ENCODE results near the gene SMARCB1.
A peak's percentile ranks its signal among the peaks of the same experiment; 100 is the strongest.

Gene SMARCB1

DNA sequence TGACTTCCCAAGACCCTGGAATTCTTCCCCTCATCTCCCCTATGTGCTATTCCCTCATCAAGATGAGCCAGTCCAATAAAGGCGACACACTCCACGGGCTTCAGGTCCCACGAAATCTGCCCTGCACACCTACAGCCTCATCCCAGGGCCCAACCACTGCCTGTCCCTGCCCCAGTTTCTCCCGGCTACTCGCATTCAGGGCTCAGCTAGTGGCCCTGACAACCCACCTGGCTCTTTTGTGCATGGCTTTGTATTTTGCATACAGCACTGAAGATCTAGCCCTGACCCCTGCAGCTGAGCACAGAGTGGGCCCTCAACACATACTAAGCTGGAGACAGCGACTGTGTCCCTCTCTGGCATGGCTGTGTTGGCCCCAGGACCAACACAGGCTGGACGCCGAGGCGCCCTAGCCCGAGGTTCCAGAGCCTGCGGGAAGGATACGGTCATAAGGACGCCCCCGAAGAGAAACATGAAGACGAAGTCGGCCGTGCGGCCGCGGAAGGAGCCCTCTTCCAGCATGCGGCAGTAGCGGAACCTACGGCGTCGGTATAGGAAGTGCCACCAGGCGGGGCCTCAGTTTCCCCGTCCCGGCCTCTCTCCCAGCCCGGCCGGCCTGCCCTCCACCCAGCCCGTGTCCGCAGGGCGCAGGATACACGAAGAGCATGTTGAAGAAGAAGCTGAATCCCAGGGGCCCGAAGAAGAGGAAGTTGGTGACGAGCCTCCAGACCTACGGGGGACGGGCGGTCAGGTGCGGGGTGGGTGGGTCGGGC is 51.3 kb downstream of the SMARCB1 start:
- H3K27ac ChIP-seq (ENCODE audit: low read length) = no peak overlapping the region
- no peak overlapping the region for H2AFZ ChIP-seq (ENCODE audit: low read depth, low read length)
- 0 out of 2 replicates have a peak, but pooled peaks cover 6% of the 10 kb centered on the region for H4K20me1 ChIP-seq (ENCODE audit: insufficient read depth, low read length)
- H3K27me3 ChIP-seq (ENCODE audit: low read depth, low read length) = no peaks in the 10 kb centered on the region
- peaks cover 14% of the 10 kb centered on the region for H3K4me1 ChIP-seq (ENCODE audit: low read length)
- H3K4me3 ChIP-seq (ENCODE audit: low read length) = peak overlapping the region; percentile 74
- TF ChIP-seq, protein P1, sequence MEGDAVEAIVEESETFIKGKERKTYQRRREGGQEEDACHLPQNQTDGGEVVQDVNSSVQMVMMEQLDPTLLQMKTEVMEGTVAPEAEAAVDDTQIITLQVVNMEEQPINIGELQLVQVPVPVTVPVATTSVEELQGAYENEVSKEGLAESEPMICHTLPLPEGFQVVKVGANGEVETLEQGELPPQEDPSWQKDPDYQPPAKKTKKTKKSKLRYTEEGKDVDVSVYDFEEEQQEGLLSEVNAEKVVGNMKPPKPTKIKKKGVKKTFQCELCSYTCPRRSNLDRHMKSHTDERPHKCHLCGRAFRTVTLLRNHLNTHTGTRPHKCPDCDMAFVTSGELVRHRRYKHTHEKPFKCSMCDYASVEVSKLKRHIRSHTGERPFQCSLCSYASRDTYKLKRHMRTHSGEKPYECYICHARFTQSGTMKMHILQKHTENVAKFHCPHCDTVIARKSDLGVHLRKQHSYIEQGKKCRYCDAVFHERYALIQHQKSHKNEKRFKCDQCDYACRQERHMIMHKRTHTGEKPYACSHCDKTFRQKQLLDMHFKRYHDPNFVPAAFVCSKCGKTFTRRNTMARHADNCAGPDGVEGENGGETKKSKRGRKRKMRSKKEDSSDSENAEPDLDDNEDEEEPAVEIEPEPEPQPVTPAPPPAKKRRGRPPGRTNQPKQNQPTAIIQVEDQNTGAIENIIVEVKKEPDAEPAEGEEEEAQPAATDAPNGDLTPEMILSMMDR (IDR thresholded peaks at IDR 0.05; ENCODE audit: low read depth, low read length) = no peak
- TF ChIP-seq EZH2phosphoT487 (IDR thresholded peaks at IDR 0.05; ENCODE audit: low read depth) = no peak
- peak overlapping the region; percentile 72 for H3K4me2 ChIP-seq (ENCODE audit: low read length)
- peak overlapping the region; percentile 44; the same call in 1 of the 2 replicates for H3K9ac ChIP-seq (ENCODE audit: low read length)
- H3K79me2 ChIP-seq (ENCODE audit: low read length) = no peaks in the 10 kb centered on the region
- no peaks in the 10 kb centered on the region for H3K9me3 ChIP-seq (ENCODE audit: insufficient read depth, low read length)
- H3K36me3 ChIP-seq (replicated peaks; ENCODE audit: low read depth, low read length) = peaks cover 37% of the 10 kb centered on the region

DNA sequence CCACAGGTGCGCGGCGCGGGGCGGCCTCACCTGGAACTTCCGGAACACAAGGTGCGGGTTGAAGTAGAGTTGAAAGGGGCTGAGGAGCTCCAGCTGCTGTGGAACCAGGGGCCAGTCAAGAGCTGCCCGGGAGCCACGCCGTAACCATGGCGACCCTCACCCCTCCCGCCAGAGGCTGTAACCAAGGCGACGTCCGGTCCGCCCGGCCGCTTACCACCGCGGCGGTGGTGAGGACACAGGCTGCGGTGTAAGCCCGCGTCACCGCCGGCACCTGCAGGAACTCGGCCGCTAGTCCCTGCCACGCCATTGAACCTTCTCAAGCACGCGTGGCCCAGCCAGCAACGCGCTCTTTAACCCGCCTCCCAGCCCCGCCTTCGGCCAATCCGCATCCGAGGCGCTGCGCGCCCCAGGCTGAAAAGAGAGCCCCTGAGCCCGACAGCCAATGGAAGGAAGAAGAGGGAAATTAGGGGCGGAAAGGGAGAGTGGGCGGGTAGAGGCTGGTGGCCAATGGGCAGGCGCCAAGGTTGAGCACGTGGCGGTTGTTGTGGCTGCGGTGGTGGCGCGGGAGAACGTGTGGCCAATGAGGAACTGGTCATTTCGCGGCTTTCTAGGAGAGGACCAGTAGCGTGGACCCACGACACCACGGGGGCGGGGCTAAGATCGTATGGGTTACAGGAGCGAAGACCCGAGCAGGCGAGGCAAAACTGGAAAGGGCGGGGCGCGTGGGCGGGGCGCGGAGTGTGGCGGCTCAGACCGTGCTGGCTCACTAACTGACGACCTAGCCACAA is 52.1 kb downstream of the SMARCB1 start, which contains the start of gene DERL3:
DERL3 (minus strand) TSS at position 326 of the 788 bp plus-strand sequence; CDS start at position 307, 19 bp downstream.
- no peak within 1 kb of the TSS for H2AFZ ChIP-seq (ENCODE audit: low read depth, low read length)
- 0 out of 2 replicates have a peak, but pooled peaks cover 3% of the 10 kb centered on the region for H4K20me1 ChIP-seq (ENCODE audit: insufficient read depth, low read length)
- H3K79me2 ChIP-seq (ENCODE audit: low read length) = no peaks in the 10 kb centered on the region
- peaks cover 29% of the 10 kb centered on the region for H3K36me3 ChIP-seq (replicated peaks; ENCODE audit: low read depth, low read length)
- peaks cover 14% of the 10 kb centered on the region for H3K4me1 ChIP-seq (ENCODE audit: low read length)
- peak within 1 kb of the TSS; percentile 74 for H3K4me3 ChIP-seq (ENCODE audit: low read length)
- no peaks in the 10 kb centered on the region for H3K9me3 ChIP-seq (ENCODE audit: insufficient read depth, low read length)
- H3K9ac ChIP-seq (ENCODE audit: low read length) = peak within 1 kb of the TSS; percentile 44; the same call in 1 of the 2 replicates
- H3K27me3 ChIP-seq (ENCODE audit: low read depth, low read length) = no peaks in the 10 kb centered on the region
- no peak within 1 kb of the TSS for H3K27ac ChIP-seq (ENCODE audit: low read length)
- peak within 1 kb of the TSS; percentile 72 for H3K4me2 ChIP-seq (ENCODE audit: low read length)
- TF ChIP-seq, protein P1 (IDR thresholded peaks at IDR 0.05; ENCODE audit: low read depth, low read length) = no peak
- no peak for TF ChIP-seq EZH2phosphoT487 (IDR thresholded peaks at IDR 0.05; ENCODE audit: low read depth)

DNA sequence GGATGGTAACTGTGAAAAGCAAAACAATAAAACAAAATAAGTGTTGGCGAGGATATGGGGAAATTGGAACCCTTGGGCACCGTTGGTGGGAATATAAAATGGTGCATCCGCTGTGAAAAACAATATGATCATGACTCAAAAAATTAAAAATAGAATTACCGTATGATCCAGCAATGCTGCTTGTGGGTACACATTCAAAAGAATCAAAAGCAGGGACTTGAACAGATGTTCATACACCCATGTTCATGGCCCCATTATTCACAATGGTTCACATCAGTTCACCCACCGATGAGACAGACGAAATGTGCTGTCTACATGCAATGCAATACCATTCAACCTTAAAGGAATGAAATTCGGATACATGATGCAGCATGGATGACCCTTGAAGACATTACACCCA is 53.3 kb downstream of the SMARCB1 start:
- Histone ChIP-seq H3K79me2 (ENCODE audit: low read length) (no peaks in the 10 kb centered on the region), H3K4me3 (ENCODE audit: low read length) (no peak overlapping the region), H3K4me2 (ENCODE audit: low read length) (no peak overlapping the region), H3K27ac (ENCODE audit: low read length) (no peak overlapping the region), H3K9ac (ENCODE audit: low read length) (no peak overlapping the region), H3K27me3 (ENCODE audit: low read depth, low read length) (no peaks in the 10 kb centered on the region), H3K9me3 (ENCODE audit: insufficient read depth, low read length) (no peaks in the 10 kb centered on the region), H2AFZ (ENCODE audit: low read depth, low read length) (no peak overlapping the region), H4K20me1 (ENCODE audit: insufficient read depth, low read length) (0 out of 2 replicates have a peak, but pooled peaks cover 3% of the 10 kb centered on the region), H3K36me3 (replicated peaks; ENCODE audit: low read depth, low read length) (peaks cover 20% of the 10 kb centered on the region), H3K4me1 (ENCODE audit: low read length) (peaks cover 24% of the 10 kb centered on the region)
- no peak for TF ChIP-seq EZH2phosphoT487 (IDR thresholded peaks at IDR 0.05; ENCODE audit: low read depth)
- TF ChIP-seq, protein P1 (IDR thresholded peaks at IDR 0.05; ENCODE audit: low read depth, low read length) = no peak

DNA sequence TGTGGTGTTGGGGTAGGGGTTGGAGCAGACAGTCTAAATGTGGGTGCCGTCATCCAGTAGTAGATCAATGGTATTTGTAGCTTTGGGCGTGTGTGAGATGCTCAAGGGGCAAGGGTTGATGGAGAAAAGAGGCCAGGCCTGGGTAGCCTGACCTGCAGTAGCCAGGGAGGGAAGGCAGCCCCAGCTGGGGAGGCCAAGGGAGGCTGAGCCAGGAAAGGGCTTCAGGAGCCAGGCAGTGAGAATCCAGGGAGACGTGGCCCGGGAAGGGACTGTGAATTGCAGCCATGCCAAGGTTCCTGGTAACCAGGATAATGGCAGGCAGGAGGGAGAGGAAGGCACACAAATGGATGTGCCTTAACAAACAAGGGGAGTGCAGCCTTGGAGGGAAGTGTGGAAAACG is 54.5 kb downstream of the SMARCB1 start:
- peaks cover 37% of the 10 kb centered on the region for H3K4me1 ChIP-seq (ENCODE audit: low read length)
- H2AFZ ChIP-seq (ENCODE audit: low read depth, low read length) = no peak overlapping the region
- peaks cover 12% of the 10 kb centered on the region for H3K36me3 ChIP-seq (replicated peaks; ENCODE audit: low read depth, low read length)
- no peak overlapping the region for H3K4me3 ChIP-seq (ENCODE audit: low read length)
- no peak overlapping the region for H3K4me2 ChIP-seq (ENCODE audit: low read length)
- 0 out of 2 replicates have a peak, but pooled peaks cover 3% of the 10 kb centered on the region for H4K20me1 ChIP-seq (ENCODE audit: insufficient read depth, low read length)
- H3K9me3 ChIP-seq (ENCODE audit: insufficient read depth, low read length) = no peaks in the 10 kb centered on the region
- H3K27ac ChIP-seq (ENCODE audit: low read length) = no peak overlapping the region
- TF ChIP-seq EZH2phosphoT487 (IDR thresholded peaks at IDR 0.05; ENCODE audit: low read depth) = no peak
- TF ChIP-seq, protein P1 (IDR thresholded peaks at IDR 0.05; ENCODE audit: low read depth, low read length) = no peak
- H3K9ac ChIP-seq (ENCODE audit: low read length) = no peak overlapping the region
- H3K27me3 ChIP-seq (ENCODE audit: low read depth, low read length) = no peaks in the 10 kb centered on the region
- no peaks in the 10 kb centered on the region for H3K79me2 ChIP-seq (ENCODE audit: low read length)

All from OCI-LY3 (cell line).